Endodermal cell (in vitro differentiated cells): ENCODE data around the gene LDB1. TPM values are rescaled to one million over a fixed set of nuclear protein-coding genes. Genes with fewer than 3 reads are reported as not detected.

Experiments used
- DNase-seq: peaks from one replicate; pipeline ENCODE4 v3.0.0-alpha.2; 2017
- H3K27ac ChIP-seq: 2 replicates; pipeline ENCODE4 v1.5.1; 2013; ENCODE audit warnings: mild to moderate bottlenecking, low read depth, low read length, moderate library complexity
- H3K27me3 ChIP-seq: 2 replicates; pipeline ENCODE4 v1.6.1; 2013; ENCODE audit warnings: mild to moderate bottlenecking, low read length, moderate library complexity; ENCODE audit not compliant: insufficient read depth, control insufficient read depth, poor library complexity, severe bottlenecking
- H3K36me3 ChIP-seq: 2 replicates; pipeline ENCODE4 v1.7.0; 2013; ENCODE audit warnings: mild to moderate bottlenecking, low read length, moderate library complexity; ENCODE audit not compliant: control insufficient read depth, insufficient read depth
- H3K4me1 ChIP-seq: one replicate; pipeline ENCODE4 v1.7.0; 2013; ENCODE audit warnings: low read length; ENCODE audit not compliant: control insufficient read depth, insufficient read depth
- H3K4me3 ChIP-seq: 2 replicates; pipeline ENCODE4 v1.5.1; 2013; ENCODE audit warnings: mild to moderate bottlenecking, low read length, moderate library complexity
- H3K9ac ChIP-seq: 2 replicates; pipeline ENCODE4 v1.6.1; 2013; ENCODE audit warnings: mild to moderate bottlenecking, low read length, moderate library complexity; ENCODE audit not compliant: poor library complexity, severe bottlenecking; ENCODE audit errors: extremely low read depth
- H3K9me3 ChIP-seq: 2 replicates; pipeline ENCODE4 v1.6.1; 2013; ENCODE audit warnings: mild to moderate bottlenecking, low read length, moderate library complexity; ENCODE audit not compliant: control insufficient read depth
- H3K27ac Mint-ChIP-seq: 2 replicates; pipeline ENCODE4 v1.8.0; 2020; ENCODE audit warnings: mixed read lengths
- H3K27me3 Mint-ChIP-seq: 2 replicates; pipeline ENCODE4 v1.8.0; 2021; ENCODE audit warnings: mild to moderate bottlenecking, mixed read lengths; ENCODE audit not compliant: insufficient read depth
- H3K36me3 Mint-ChIP-seq: 2 replicates; pipeline ENCODE4 v1.8.0; 2020; ENCODE audit warnings: low read depth, mixed read lengths
- H3K4me1 Mint-ChIP-seq: 2 replicates; pipeline ENCODE4 v1.8.0; 2020; ENCODE audit warnings: mixed read lengths
- H3K4me3 Mint-ChIP-seq: 2 replicates; pipeline ENCODE4 v1.8.0; 2020; ENCODE audit warnings: mild to moderate bottlenecking, moderate library complexity, mixed read lengths
- H3K9me3 Mint-ChIP-seq: 2 replicates; pipeline ENCODE4 v1.8.0; 2020; ENCODE audit warnings: mild to moderate bottlenecking, mixed read lengths
- CTCF ChIP-seq: fragments of 200-600 bp; sonication (generic); conservative IDR thresholded peaks from 2 replicates; pipeline ENCODE4 v1.5.0; 2021; ENCODE audit warnings: antibody characterized with exemption, mild to moderate bottlenecking
- WGBS, 2 experiments: methylation state at CpG; one replicate each; pipeline versions ENCODE4 v1.1.5 to v1.1.7; 2013; ENCODE audit warnings: missing lambda C conversion rate in 2 of 2, mixed read lengths in 1 of 2; ENCODE audit not compliant: insufficient coverage in 1 of 2, insufficient read length in 1 of 2; 5-methylcytosine and 5-hydroxymethylcytosine counted together
- total RNA-seq, 2 donors: library from RNA; stranded (reverse); fragmentation: NEBNext Ultra II Directional in 1 of 2; extraction: Animal tissue kit (Norgen Biotek cat#: 25700) in 1 of 2; gene quantifications; 2 replicates in 1 of 2; 3 replicates in 1 of 2; pipeline ENCODE4 v1.2.1, GENCODE V29; 2021

LDB1 gene
- total RNA-seq, 2 donors from 2014 or later = 72.0 to 82.6 TPM

GRCh38 chr10:102085336-102085735, 34.8 kb downstream of the LDB1 start:
- Histone ChIP-seq H3K27ac (no peak overlapping the region), H3K27me3 (no peaks in the 10 kb centered on the region), H3K36me3 (peaks cover 7% of the 10 kb centered on the region), H3K9ac (no peak overlapping the region), H3K9me3 (no peaks in the 10 kb centered on the region), H3K4me3 (no peak overlapping the region), H3K4me1 (no peaks in the 10 kb centered on the region)
- Mint-ChIP-seq H3K36me3 (peaks cover 13% of the 10 kb centered on the region), H3K27ac (no peak overlapping the region), H3K27me3 (no peaks in the 10 kb centered on the region), H3K4me1 (peaks cover 3% of the 10 kb centered on the region), H3K4me3 (no peak overlapping the region), H3K9me3 (peaks cover 2% of the 10 kb centered on the region)
- no peak for DNase-seq
- no peak for TF ChIP-seq CTCF
- 91 to 93% methylated on average over 3 of the region's 3 CpGs for WGBS, 2 experiments

GRCh38 chr10:102083541-102083940, 36.6 kb downstream of the LDB1 start:
- H3K27ac Mint-ChIP-seq = no peak overlapping the region
- 93 to 100% methylated on average over 1 of the region's 3 CpGs for WGBS, 2 experiments
- no peak for TF ChIP-seq CTCF

GRCh38 chr10:102072673-102073527, 47.3 kb downstream of the LDB1 start:
- TF ChIP-seq CTCF = peak; percentile 98
- Mint-ChIP-seq H3K4me1 (no peaks in the 10 kb centered on the region), H3K27ac (no peak overlapping the region), H3K4me3 (no peak overlapping the region), H3K27me3 (no peaks in the 10 kb centered on the region), H3K36me3 (peaks cover 2% of the 10 kb centered on the region), H3K9me3 (no peaks in the 10 kb centered on the region)
- Histone ChIP-seq H3K27ac (no peak overlapping the region), H3K4me3 (no peak overlapping the region), H3K9me3 (no peaks in the 10 kb centered on the region), H3K9ac (no peak overlapping the region), H3K4me1 (no peaks in the 10 kb centered on the region), H3K27me3 (no peaks in the 10 kb centered on the region), H3K36me3 (no peaks in the 10 kb centered on the region)
- WGBS, 2 experiments = 86 to 100% methylated on average over 1 to 4 of the region's 4 CpGs
- DNase-seq = peak; percentile 94

More at GRCh38 chr10:102083541-102083940, 36.6 kb downstream of the LDB1 start:
- peaks cover 3% of the 10 kb centered on the region for H3K4me1 Mint-ChIP-seq
- peaks cover 2% of the 10 kb centered on the region for H3K27me3 Mint-ChIP-seq
- peaks cover 11% of the 10 kb centered on the region for H3K36me3 Mint-ChIP-seq
- H3K9me3 Mint-ChIP-seq = peaks cover 2% of the 10 kb centered on the region
- no peak for DNase-seq
- H3K4me1 ChIP-seq = no peaks in the 10 kb centered on the region
- H3K36me3 ChIP-seq = peaks cover 7% of the 10 kb centered on the region
- H3K9me3 ChIP-seq = no peaks in the 10 kb centered on the region
- H3K4me3 ChIP-seq = no peak overlapping the region
- no peak overlapping the region for H3K9ac ChIP-seq
- no peak overlapping the region for H3K27ac ChIP-seq
- H3K4me3 Mint-ChIP-seq = no peak overlapping the region
- H3K27me3 ChIP-seq = no peaks in the 10 kb centered on the region
